Stomach (tissue), 4 donors: ENCODE measurements around the gene SFI1.

Experiments
- CTCF ChIP-seq, 7 experiments: fragments of 450-650 bp in 4 of 7; fragments of 200-600 bp in 3 of 7; sonication (generic) in 3 of 7; IDR thresholded peaks; one replicate each; pipeline ENCODE4 v1.5.1; 2016 to 2019; ENCODE audit warnings: antibody characterized with exemption in 7 of 7, control low read depth in 2 of 7, mild to moderate bottlenecking in 1 of 7
- EP300 ChIP-seq: sonication (generic); formaldehyde crosslinking; IDR thresholded peaks from one replicate; pipeline ENCODE4 v1.6.1; 2017; ENCODE audit warnings: antibody characterized with exemption
- POLR2A ChIP-seq, 4 donors: fragments of 450-650 bp; IDR thresholded peaks; one replicate each; pipeline ENCODE4 v1.6.1; 2016; ENCODE audit warnings: antibody characterized with exemption in 4 of 4, control low read depth in 2 of 4, mild to moderate bottlenecking in 1 of 4, moderate library complexity in 1 of 4

- TF ChIP-seq CTCF (IDR thresholded peaks at IDR 0.05) (no peak), EP300 (no peak), POLR2A (IDR thresholded peaks at IDR 0.05) (no peak)
Measured at GRCh38 chr22:31615491-31615860, 119.1 kb downstream of the SFI1 start.
